HL-60 (cell line): Measurements from ENCODE around the gene RNF167.

ENCODE experiments used
- DNase-seq, 2 experiments: peaks; one replicate each; pipeline ENCODE4 v3.0.0-alpha.2; 2010 to 2020; ENCODE audit warnings: low read depth in 1 of 2, low spot score in 1 of 2
- H3K27ac ChIP-seq: fragments of 250-450 bp; sonication (Bioruptor Pico); replicated peaks from 2 replicates; pipeline ENCODE4 v1.5.1; 2020; ENCODE audit warnings: mild to moderate bottlenecking, moderate library complexity
- H3K27me3 ChIP-seq: fragments of 250-450 bp; sonication (Bioruptor Pico); 2 replicates; pipeline ENCODE4 v1.5.1; 2021; ENCODE audit warnings: mild to moderate bottlenecking, moderate library complexity; ENCODE audit not compliant: insufficient read depth, poor library complexity, severe bottlenecking
- H3K4me3 ChIP-seq: replicated peaks from 2 replicates; pipeline ENCODE4 v1.5.1; 2011; ENCODE audit warnings: mild to moderate bottlenecking, control low read depth, low read length; ENCODE audit not compliant: insufficient read depth
- GABPA ChIP-seq: IDR thresholded peaks from 2 replicates; pipeline ENCODE4 v1.6.1; 2012; ENCODE audit warnings: low read depth
- POLR2AphosphoS5 ChIP-seq: IDR thresholded peaks from 2 replicates; pipeline ENCODE4 v1.6.1; 2012; ENCODE audit warnings: low read depth
- SPI1 ChIP-seq: IDR thresholded peaks from 2 replicates; pipeline ENCODE4 v1.6.1; 2012; ENCODE audit warnings: low read depth, mild to moderate bottlenecking, borderline replicate concordance
- TF ChIP-seq, protein P1 (sequence below): IDR thresholded peaks from 2 replicates; pipeline ENCODE4 v1.6.1; 2012; ENCODE audit warnings: low read depth; ENCODE audit not compliant: insufficient replicate concordance
- TF ChIP-seq, protein P2 (sequence below): IDR thresholded peaks from one replicate; pipeline ENCODE4 v1.5.1; 2011; ENCODE audit warnings: low read length, control low read depth, inconsistent platforms; ENCODE audit not compliant: insufficient read depth

Gene RNF167

DNA sequence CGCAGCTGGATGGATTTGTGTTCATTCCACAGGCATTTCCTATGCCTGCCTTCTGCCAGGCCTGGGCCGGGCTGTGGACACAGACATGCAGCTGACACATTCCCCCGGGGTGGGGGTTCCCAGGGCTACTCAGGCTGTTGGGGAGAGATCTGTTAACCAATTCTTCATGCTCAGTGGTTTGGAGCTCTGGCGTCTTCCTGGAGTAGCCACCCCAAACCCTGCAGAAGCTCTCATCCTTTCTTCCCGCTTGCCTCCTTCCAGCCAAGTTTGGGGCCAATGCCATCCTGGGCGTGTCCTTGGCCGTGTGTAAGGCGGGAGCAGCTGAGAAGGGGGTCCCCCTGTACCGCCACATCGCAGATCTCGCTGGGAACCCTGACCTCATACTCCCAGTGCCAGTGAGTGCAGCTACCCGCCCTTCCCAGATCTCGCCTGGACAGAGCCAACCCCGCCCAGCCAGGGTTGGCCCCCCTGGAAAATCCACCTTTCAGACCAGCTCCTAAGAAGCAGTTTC lies 13.4 kb downstream of the RNF167 start:
- H3K27ac ChIP-seq: no peak overlapping the region
- TF ChIP-seq, protein P1, sequence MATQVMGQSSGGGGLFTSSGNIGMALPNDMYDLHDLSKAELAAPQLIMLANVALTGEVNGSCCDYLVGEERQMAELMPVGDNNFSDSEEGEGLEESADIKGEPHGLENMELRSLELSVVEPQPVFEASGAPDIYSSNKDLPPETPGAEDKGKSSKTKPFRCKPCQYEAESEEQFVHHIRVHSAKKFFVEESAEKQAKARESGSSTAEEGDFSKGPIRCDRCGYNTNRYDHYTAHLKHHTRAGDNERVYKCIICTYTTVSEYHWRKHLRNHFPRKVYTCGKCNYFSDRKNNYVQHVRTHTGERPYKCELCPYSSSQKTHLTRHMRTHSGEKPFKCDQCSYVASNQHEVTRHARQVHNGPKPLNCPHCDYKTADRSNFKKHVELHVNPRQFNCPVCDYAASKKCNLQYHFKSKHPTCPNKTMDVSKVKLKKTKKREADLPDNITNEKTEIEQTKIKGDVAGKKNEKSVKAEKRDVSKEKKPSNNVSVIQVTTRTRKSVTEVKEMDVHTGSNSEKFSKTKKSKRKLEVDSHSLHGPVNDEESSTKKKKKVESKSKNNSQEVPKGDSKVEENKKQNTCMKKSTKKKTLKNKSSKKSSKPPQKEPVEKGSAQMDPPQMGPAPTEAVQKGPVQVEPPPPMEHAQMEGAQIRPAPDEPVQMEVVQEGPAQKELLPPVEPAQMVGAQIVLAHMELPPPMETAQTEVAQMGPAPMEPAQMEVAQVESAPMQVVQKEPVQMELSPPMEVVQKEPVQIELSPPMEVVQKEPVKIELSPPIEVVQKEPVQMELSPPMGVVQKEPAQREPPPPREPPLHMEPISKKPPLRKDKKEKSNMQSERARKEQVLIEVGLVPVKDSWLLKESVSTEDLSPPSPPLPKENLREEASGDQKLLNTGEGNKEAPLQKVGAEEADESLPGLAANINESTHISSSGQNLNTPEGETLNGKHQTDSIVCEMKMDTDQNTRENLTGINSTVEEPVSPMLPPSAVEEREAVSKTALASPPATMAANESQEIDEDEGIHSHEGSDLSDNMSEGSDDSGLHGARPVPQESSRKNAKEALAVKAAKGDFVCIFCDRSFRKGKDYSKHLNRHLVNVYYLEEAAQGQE: no peak
- no peak for TF ChIP-seq POLR2AphosphoS5
- TF ChIP-seq, protein P2, sequence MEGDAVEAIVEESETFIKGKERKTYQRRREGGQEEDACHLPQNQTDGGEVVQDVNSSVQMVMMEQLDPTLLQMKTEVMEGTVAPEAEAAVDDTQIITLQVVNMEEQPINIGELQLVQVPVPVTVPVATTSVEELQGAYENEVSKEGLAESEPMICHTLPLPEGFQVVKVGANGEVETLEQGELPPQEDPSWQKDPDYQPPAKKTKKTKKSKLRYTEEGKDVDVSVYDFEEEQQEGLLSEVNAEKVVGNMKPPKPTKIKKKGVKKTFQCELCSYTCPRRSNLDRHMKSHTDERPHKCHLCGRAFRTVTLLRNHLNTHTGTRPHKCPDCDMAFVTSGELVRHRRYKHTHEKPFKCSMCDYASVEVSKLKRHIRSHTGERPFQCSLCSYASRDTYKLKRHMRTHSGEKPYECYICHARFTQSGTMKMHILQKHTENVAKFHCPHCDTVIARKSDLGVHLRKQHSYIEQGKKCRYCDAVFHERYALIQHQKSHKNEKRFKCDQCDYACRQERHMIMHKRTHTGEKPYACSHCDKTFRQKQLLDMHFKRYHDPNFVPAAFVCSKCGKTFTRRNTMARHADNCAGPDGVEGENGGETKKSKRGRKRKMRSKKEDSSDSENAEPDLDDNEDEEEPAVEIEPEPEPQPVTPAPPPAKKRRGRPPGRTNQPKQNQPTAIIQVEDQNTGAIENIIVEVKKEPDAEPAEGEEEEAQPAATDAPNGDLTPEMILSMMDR: no peak
- TF ChIP-seq GABPA: no peak
- TF ChIP-seq SPI1: no peak
- no peak for DNase-seq

DNA sequence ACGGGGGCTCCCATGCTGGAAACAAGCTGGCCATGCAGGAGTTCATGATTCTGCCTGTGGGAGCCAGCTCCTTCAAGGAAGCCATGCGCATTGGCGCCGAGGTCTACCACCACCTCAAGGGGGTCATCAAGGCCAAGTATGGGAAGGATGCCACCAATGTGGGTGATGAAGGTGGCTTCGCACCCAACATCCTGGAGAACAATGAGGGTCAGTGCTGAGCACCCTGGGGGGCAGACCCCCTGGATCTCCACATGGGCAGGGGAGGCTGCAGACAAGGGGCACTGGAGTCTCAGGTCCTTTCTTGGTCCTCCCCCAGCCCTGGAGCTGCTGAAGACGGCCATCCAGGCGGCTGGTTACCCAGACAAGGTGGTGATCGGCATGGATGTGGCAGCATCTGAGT lies 15.0 kb downstream of the RNF167 start:
- DNase-seq: no peak
- H3K4me3 ChIP-seq: no peak overlapping the region
- TF ChIP-seq GABPA: no peak
- no peak for TF ChIP-seq SPI1
- no peak for TF ChIP-seq POLR2AphosphoS5
- TF ChIP-seq, protein P2: no peak
- TF ChIP-seq, protein P1: no peak
- H3K27ac ChIP-seq: no peak overlapping the region
- no peaks in the 10 kb centered on the region for H3K27me3 ChIP-seq

More for the DNA sequence above, 13.4 kb downstream of the RNF167 start:
- Histone ChIP-seq H3K27me3 (no peaks in the 10 kb centered on the region), H3K4me3 (no peak overlapping the region)

- H3K27ac ChIP-seq: no peak overlapping the region
- no peaks in the 10 kb centered on the region for H3K27me3 ChIP-seq
- TF ChIP-seq POLR2AphosphoS5 (no peak), GABPA (no peak), SPI1 (no peak)
- TF ChIP-seq, protein P1: no peak
- TF ChIP-seq, protein P2: no peak
- DNase-seq: peak in 1 of 2 experiments; percentile 23
- no peak overlapping the region for H3K4me3 ChIP-seq
Observed at GRCh38 chr17:4956493-4957061, 16.5 kb downstream of the RNF167 start.
